Smooth muscle cell (in vitro differentiated cells): ENCODE data around the gene ZBTB48. TPM values are rescaled to one million over a fixed set of nuclear protein-coding genes. Genes with fewer than 3 reads are reported as not detected.

Experiments used
- DNase-seq: peaks from one replicate; lab custom pipeline; 2025; ENCODE audit not compliant: unreplicated experiment; lab: John Stamatoyannopoulos, UW
- H2AFZ ChIP-seq: fragments of 200-600 bp; sonication (generic); 2 replicates; pipeline ENCODE4 v1.6.0; 2016; ENCODE audit warnings: antibody characterized with exemption, low read depth, mild to moderate bottlenecking
- H3F3A ChIP-seq: fragments of 200-600 bp; sonication (generic); 2 replicates; pipeline ENCODE4 v1.6.0; 2017; ENCODE audit warnings: antibody characterized with exemption, low read depth
- H3K27ac ChIP-seq: fragments of 200-600 bp; sonication (generic); 2 replicates; pipeline ENCODE4 v1.5.1; 2016; ENCODE audit warnings: low read depth, mild to moderate bottlenecking
- H3K27me3 ChIP-seq: fragments of 200-600 bp; sonication (generic); 2 replicates; pipeline ENCODE4 v1.6.1; 2016; ENCODE audit warnings: low read depth, mild to moderate bottlenecking
- H3K36me3 ChIP-seq: fragments of 200-600 bp; sonication (generic); 2 replicates; pipeline ENCODE4 v1.5.1; 2016; ENCODE audit warnings: low read depth
- H3K4me1 ChIP-seq: fragments of 200-600 bp; sonication (generic); 2 replicates; pipeline ENCODE4 v1.5.1; 2016; ENCODE audit warnings: low read depth
- H3K4me2 ChIP-seq: fragments of 200-600 bp; sonication (generic); 2 replicates; pipeline ENCODE4 v1.6.0; 2016; ENCODE audit warnings: mild to moderate bottlenecking
- H3K4me3 ChIP-seq: fragments of 200-600 bp; sonication (generic); 2 replicates; pipeline ENCODE4 v1.5.1; 2016; ENCODE audit warnings: mild to moderate bottlenecking
- H3K79me2 ChIP-seq: fragments of 200-600 bp; sonication (generic); 2 replicates; pipeline ENCODE4 v1.6.0; 2016; ENCODE audit warnings: low read depth, mild to moderate bottlenecking
- H3K9ac ChIP-seq: fragments of 200-600 bp; sonication (generic); 2 replicates; pipeline ENCODE4 v1.6.0; 2016; ENCODE audit warnings: low read depth
- H3K9me3 ChIP-seq: fragments of 200-600 bp; sonication (generic); replicated peaks from 2 replicates; pipeline ENCODE4 v1.5.1; 2016; ENCODE audit warnings: low read depth
- H4K20me1 ChIP-seq: fragments of 200-600 bp; sonication (generic); 2 replicates; pipeline ENCODE4 v1.6.0; 2016; ENCODE audit warnings: low read depth
- WGBS: methylation state at CpG from one replicate; pipeline ENCODE4 v1.1.7; 2016; ENCODE audit warnings: low lambda C conversion rate; 5-methylcytosine and 5-hydroxymethylcytosine counted together
- polyA plus RNA-seq: library from polyadenylated mRNA; unstranded; fragments of >200 nt; fragmentation: Nextera tagmentation; extraction: Ambion mirVana; gene quantifications from 2 replicates; pipeline ENCODE4 v1.2.1, GENCODE V29; 2016
- total RNA-seq: library from RNA; depleted of rRNA; stranded (reverse); fragments of >200 nt; gene quantifications from 2 replicates; pipeline ENCODE4 v1.2.3, GENCODE V29; 2014
- TF ChIP-seq, protein P1 (sequence below): fragments of 200-600 bp; sonication (generic); IDR thresholded peaks from 2 replicates; pipeline ENCODE4 v1.5.1; 2017; ENCODE audit warnings: borderline replicate concordance, mild to moderate bottlenecking, antibody characterized with exemption; ENCODE audit not compliant: insufficient read depth, poor library complexity, severe bottlenecking

ZBTB48 gene
- total and polyA plus RNA-seq, 2 experiments from 2014 or later = 9.7 to 16.3 TPM

DNA sequence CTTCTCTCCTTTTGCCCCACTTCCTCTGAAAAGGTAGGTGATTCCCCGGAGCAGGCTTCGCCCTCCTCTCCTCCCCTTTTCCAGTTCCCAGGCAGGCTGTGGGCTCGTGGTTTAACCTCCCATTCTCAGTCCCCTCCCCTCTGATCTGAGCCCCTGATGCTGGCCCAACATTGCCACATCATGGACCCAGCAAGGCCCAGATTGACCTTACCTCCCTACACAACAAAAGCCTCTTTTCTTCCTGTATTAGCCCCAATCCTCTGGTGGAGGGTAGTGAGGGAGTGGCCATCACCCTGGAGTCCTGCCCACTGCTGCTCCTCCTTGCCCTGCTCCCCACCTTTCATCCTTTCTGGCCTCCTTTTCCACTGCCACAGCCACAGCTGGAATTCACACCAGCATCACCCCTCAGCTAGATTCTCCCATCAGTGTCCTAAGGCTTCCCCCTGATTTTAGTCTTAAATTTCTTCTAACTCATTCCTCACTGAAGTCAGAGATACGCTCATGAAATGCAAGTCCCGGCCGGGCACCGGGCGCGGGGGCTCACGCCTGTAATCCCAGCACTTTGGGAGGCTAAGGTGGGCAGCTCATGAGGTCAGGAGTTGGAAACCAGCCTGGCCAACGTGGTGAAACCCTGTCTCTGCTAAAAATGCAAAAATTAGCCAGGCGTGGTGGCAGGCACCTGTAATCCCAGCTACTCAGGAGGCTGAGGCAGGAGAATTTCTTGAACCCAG, 7.0 kb upstream of the ZBTB48 start:
- Histone ChIP-seq H3K4me1 (no peaks in the 10 kb centered on the region), H3K27ac (no peak overlapping the region), H3K27me3 (no peaks in the 10 kb centered on the region), H4K20me1 (no peaks in the 10 kb centered on the region), H3K9me3 (no peaks in the 10 kb centered on the region), H3K9ac (no peak overlapping the region), H2AFZ (no peak overlapping the region), H3K4me2 (no peak overlapping the region), H3K36me3 (no peaks in the 10 kb centered on the region), H3K4me3 (no peak overlapping the region), H3F3A (no peaks in the 10 kb centered on the region), H3K79me2 (no peaks in the 10 kb centered on the region)
- DNase-seq = no peak
- TF ChIP-seq, protein P1, sequence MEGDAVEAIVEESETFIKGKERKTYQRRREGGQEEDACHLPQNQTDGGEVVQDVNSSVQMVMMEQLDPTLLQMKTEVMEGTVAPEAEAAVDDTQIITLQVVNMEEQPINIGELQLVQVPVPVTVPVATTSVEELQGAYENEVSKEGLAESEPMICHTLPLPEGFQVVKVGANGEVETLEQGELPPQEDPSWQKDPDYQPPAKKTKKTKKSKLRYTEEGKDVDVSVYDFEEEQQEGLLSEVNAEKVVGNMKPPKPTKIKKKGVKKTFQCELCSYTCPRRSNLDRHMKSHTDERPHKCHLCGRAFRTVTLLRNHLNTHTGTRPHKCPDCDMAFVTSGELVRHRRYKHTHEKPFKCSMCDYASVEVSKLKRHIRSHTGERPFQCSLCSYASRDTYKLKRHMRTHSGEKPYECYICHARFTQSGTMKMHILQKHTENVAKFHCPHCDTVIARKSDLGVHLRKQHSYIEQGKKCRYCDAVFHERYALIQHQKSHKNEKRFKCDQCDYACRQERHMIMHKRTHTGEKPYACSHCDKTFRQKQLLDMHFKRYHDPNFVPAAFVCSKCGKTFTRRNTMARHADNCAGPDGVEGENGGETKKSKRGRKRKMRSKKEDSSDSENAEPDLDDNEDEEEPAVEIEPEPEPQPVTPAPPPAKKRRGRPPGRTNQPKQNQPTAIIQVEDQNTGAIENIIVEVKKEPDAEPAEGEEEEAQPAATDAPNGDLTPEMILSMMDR = no peak
- WGBS = 91% methylated on average over 12 of the region's 12 CpGs

DNA sequence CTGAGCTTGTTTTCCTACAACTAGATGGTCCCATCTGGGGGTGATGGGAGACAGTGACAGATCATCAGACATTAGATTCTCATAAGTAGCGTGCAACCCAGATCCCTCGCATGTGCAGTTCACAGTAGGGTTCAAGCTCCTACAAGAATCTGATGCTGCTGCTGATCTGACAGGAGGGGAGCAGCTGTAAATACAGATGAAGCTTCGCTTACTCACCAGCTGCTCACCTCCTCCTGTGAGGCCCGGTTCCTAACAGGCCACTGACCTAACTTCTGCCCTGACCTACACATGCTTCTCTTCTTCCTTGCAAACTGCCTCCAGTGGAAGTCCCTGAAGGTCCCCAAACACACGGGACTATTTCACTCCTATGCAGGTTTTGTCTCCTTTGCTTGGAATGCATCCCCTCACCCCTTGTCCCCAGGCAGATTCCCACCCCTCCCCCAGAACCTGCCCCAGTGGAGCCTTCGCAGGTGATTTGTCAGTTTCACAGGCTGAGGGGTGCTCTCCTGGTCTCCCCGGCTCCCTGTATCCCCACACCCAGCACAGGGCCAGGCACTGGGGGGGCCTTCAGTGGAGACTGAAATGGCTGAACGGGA, 5.7 kb upstream of the ZBTB48 start:
- Histone ChIP-seq H4K20me1 (no peaks in the 10 kb centered on the region), H3K4me1 (peaks cover 2% of the 10 kb centered on the region), H3K9ac (no peak overlapping the region), H3K4me3 (no peak overlapping the region), H3F3A (no peaks in the 10 kb centered on the region), H3K27me3 (no peaks in the 10 kb centered on the region), H3K79me2 (no peaks in the 10 kb centered on the region), H3K27ac (no peak overlapping the region), H3K9me3 (no peaks in the 10 kb centered on the region), H3K4me2 (no peak overlapping the region), H3K36me3 (no peaks in the 10 kb centered on the region), H2AFZ (no peak overlapping the region)
- TF ChIP-seq, protein P1 = no peak
- WGBS = 87% methylated on average over 8 of the region's 8 CpGs
- DNase-seq = no peak

DNA sequence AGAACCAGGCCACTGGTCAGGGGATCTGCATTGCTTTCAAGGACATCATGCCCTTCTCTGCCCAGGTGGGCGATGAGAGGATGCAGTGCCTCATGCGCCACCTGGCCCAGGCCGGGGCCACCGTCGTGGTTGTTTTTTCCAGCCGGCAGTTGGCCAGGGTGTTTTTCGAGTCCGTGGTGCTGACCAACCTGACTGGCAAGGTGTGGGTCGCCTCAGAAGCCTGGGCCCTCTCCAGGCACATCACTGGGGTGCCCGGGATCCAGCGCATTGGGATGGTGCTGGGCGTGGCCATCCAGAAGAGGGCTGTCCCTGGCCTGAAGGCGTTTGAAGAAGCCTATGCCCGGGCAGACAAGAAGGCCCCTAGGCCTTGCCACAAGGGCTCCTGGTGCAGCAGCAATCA, 5.0 kb upstream of the ZBTB48 start:
- Histone ChIP-seq H3K4me1 (peaks cover 6% of the 10 kb centered on the region), H3K36me3 (no peaks in the 10 kb centered on the region), H3K4me2 (no peak overlapping the region), H3K9ac (no peak overlapping the region), H3K27me3 (no peaks in the 10 kb centered on the region), H3K4me3 (no peak overlapping the region), H3K79me2 (no peaks in the 10 kb centered on the region), H3F3A (no peaks in the 10 kb centered on the region), H3K9me3 (no peaks in the 10 kb centered on the region), H4K20me1 (no peaks in the 10 kb centered on the region), H2AFZ (no peak overlapping the region), H3K27ac (no peak overlapping the region)
- no peak for DNase-seq
- 90% methylated on average over 14 of the region's 14 CpGs for WGBS
- TF ChIP-seq, protein P1 = no peak
